HTR-8/SVneo (cell line): ENCODE measurements around the gene MBLAC2.

Experiments used
- DNase-seq: peaks from one replicate; pipeline ENCODE4 v3.0.0; 2011; ENCODE audit warnings: low spot score, mixed read lengths; ENCODE audit not compliant: insufficient read length
- FAIRE-seq: peaks from 2 replicates; lab custom pipeline; 2011; peaks lifted over from hg19 to GRCh38; lab: Jason Lieb, UNC

The MBLAC2 gene

GRCh38 chr5:90473396-90474234, 956 bp downstream of the MBLAC2 start:
- no peak for DNase-seq
- FAIRE-seq, result no peak

DNA sequence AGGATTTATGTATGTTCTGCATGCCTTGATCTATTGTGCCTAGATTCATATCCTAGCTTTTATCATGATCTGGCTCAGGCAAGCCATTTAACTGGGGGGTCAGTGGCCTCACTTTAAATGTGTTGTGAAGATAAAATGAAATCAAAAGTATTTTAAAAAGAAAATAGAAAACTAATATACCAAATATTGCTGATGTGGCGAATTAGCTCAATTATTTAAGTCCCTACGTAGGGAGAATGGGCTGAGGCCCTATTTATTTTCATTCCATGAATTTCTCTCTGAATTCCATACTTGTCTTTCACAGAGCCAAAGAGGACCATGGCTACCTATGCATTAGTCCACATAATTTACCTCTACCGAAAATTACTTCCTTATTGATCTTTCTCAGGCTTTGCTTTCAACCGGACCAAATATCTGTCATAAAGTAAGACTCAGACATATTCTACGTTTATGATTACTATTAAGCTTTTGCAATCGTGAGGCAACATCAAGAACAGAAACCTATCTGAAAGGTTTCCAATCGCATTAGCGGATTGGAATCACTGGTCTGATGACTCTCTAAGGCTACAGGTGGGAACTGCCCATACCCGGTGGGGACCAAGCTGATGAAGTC, 1.7 kb downstream of the MBLAC2 start:
- FAIRE-seq (no peak), DNase-seq (no peak)

DNA sequence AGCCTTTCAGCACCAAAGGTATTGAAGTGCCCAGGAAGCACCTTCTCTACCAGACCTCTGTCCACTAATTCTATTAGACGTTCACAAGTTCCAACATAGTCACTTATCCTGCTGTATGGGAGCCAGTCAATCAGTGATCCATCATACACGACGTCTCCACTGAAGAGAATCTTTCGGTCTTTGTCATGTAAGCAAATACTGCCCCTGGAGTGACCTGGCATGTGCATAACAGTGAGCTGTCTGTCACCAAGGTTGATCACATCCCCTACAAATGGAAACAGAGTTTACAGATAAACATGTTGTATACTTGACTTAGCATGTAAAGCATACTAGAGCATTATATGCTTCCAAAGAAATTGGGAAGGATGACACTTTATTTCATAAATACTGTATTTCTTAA, 13.3 kb downstream of the MBLAC2 start:
- DNase-seq (no peak), FAIRE-seq (no peak)

GRCh38 chr5:90446961-90447360, 27.6 kb downstream of the MBLAC2 start:
- DNase-seq, result no peak
- no peak for FAIRE-seq

DNA sequence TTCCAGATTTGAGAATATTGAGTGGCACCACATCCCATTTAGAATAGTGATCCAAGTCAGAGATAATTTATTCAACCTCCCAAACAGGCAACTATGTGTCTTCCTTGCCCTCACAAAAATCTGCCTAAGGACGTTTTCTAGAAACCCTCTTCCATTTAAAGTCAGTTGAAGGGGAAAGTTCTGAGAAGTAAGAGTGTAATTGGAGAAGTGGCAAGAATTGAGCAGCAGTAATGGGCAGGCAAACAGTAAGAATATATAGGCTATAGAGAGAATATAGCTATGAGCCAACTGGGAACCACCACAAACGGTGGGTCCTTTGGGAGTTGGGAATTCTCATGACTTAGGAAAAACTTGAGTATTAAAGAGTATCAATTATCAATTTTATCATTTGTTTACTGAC, 33.9 kb downstream of the MBLAC2 start:
- FAIRE-seq, result no peak
- DNase-seq, result no peak

GRCh38 chr5:90438100-90438499, 36.5 kb downstream of the MBLAC2 start:
- DNase-seq (no peak), FAIRE-seq (no peak)

DNA sequence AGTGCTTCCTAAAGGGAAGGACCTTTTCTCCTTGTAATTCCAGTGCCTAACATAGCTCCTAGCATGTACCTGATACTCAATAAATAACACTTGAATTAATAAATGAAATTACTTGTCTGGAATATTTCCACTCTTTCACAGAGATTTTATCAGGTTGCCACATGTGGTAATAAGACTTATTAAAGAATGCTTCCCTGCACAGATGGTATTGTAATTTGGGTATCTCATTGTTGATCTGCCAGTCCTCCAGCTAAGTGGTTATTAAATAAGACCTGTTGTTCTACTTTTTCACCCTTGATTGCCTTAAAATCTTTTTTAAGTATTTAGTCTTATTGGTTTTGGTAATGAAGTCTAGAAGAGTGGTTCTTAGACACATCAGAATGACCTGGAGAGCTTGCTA, 36.9 kb downstream of the MBLAC2 start:
- FAIRE-seq (no peak), DNase-seq (no peak)

GRCh38 chr5:90434116-90434714, 40.4 kb downstream of the MBLAC2 start:
- FAIRE-seq (no peak), DNase-seq (peak; percentile 17)

GRCh38 chr5:90424245-90424644, 50.3 kb downstream of the MBLAC2 start:
- FAIRE-seq (no peak), DNase-seq (no peak)

- FAIRE-seq (no peak), DNase-seq (no peak)
These were observed 53.4 kb downstream of the MBLAC2 start for GRCh38 chr5:90421136-90421535.

- FAIRE-seq, result no peak
- no peak for DNase-seq
These were observed 56.4 kb downstream of the MBLAC2 start for GRCh38 chr5:90418214-90418613.

DNA sequence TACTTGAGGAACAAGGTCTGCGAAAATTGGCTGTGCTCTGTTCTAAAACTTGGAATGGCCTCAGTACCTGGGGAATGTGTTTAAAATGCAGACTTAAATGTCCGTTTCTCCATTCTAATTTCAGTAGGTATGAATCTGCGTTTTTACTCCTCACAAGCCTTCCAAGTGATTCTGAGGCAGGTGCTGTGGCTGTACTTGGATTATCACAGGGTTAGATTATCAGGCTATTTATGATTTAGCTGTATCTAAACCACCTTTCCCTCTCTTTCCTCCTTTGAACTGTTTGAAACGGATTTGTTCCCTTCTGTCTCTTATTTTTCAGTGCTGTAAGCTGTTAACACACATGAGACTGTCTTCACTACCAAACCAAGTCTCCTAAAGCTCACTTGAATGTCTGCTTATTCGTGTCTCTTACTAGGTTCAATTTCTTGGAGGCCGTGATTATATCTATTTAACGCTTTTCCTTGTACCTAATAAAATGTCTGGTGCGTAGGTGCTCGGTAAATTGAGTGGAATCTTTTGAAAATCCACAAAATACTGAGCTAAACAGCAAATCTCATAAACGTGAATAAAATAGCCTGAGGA, 64.3 kb downstream of the MBLAC2 start:
- DNase-seq, result no peak
- FAIRE-seq, result no peak

DNA sequence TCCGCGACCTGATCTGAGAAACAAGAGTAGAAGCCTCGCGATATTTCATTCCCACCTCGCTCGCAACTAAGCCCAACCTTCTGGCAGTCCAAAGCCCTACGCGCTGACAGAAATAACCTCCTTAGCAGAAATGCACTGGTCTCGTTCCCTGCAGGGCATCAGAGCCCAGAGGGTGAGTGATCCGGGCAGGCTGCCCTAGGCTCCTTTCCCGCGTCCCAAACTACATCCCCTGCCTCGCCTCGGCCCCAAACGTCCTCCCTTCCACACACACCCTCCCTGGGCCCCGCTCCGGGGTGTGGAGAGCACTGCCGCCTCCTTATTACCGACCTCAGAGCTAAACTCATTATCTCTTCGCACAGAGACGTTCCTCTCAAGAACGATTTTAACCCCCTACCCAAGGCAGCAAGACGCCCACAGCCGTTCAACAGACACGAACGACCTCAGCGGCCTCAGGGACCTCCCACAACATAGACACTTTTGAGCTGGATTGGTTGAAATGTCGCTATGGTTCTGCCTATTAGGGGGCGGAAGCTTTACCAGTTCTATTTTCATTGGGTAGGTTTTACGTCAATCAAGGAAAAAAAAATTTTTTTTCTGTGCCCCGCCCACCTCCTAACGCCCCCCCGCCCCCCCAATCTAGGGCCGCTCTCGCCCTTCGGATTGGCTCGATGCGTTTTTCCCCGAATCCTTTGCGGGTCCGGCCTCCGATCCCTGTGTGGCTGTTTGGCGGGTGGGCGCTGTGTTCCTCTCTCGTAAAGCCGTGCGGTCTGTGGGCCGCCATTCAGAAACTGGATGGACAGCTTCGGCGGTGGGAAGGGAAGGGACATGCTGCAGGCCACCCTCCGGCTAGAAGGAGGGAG, 65.0 kb downstream of the MBLAC2 start, which contains the start of gene CETN3:
CETN3 (minus strand) TSS at position 439 of the 860 bp plus-strand sequence; CDS start at position 344, 95 bp downstream.
- DNase-seq (peak; percentile 89), FAIRE-seq (peak; percentile 92)

DNA sequence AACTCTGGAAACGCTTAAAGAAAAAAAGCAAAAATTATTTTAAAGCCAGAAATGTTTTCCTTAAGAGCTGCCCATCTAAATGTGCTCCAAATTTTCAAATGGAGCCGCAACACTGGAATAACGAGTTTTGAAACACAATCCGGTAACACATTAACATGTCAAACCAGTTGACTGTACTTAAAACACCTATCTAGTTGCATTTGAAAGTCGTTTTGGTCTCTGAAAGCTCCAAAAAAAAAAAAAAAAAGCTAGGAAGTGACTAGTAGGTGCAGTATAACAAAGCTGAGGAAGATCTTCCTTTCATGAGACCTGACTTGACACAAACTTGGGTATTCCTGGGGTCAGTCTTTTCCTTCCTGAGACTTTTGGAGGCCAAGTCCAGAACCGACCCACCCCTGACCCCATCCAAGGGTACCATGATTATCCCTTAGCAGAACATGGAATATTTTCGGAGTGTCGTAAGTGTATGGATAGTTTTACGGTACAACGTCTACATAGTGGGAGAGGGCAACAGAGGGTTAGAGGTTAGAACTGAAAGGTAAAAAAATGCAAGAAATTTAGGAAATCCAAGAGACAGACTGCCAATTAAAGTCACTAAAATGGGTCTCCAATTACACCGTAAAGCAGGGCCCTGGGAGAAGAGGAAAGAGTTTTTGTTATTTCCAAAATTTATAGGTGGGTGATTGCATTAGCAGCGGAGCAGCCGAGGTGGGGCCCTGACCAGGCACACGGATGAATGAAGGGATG, 65.8 kb downstream of the MBLAC2 start:
- DNase-seq, result no peak
- FAIRE-seq, result no peak
